Skin of body (tissue), 2 donors: ENCODE results near the gene LRRK2. TPM values are rescaled to one million over a fixed set of nuclear protein-coding genes. Genes with fewer than 3 reads are reported as not detected.

Experiments
- DNase-seq: peaks from one replicate; lab custom pipeline; 2025; lab: John Stamatoyannopoulos, UW
- total RNA-seq: library from RNA; depleted of rRNA; stranded (reverse); fragments of >200 nt; gene quantifications from one replicate; pipeline ENCODE4 v1.2.3, GENCODE V29; 2014

The LRRK2 gene
- total RNA-seq, 1 donor from 2014 or later = 21.2 TPM

GRCh38 chr12:40399656-40400055 lies 174.9 kb downstream of the LRRK2 start:
- DNase-seq = no peak

- no peak for DNase-seq
Measured at GRCh38 chr12:40405419-40405818, 180.6 kb downstream of the LRRK2 start.

Other genes with a start within 250 kb of the LRRK2 start
- 14.0 TPM for gene SLC2A13, start 118.9 kb upstream of the LRRK2 start, total RNA-seq